ENCODE data around the gene C1orf226.

GRCh38 chr1:162374406-162374805 lies 7.1 kb upstream of the C1orf226 start:
- TF ChIP-seq EZH2 (IDR thresholded peaks at IDR 0.05) = no peak
- no peak for TF ChIP-seq POLR2AphosphoS5 (IDR thresholded peaks at IDR 0.05; ENCODE audit: borderline replicate concordance, low read depth, low read length)

Data from SK-N-MC (cell line).